Retina (tissue), 1 donor: Measurements from ENCODE around the gene DIP2C.
"Not testable (repeated sequence)": the region's sequence is repeated elsewhere in the genome, so short reads cannot be mapped to it uniquely, and the experiment has no call there.

ENCODE experiments used
- DNase-seq: peaks from one replicate; pipeline ENCODE4 v3.0.0-alpha.2; 2016

DIP2C gene

GRCh38 chr10:623477-624311 is 65.8 kb downstream of the DIP2C start:
- no peak for DNase-seq

- DNase-seq = no peak
Observed at GRCh38 chr10:623014-623413, 66.5 kb downstream of the DIP2C start.

GRCh38 chr10:621981-622740 is 67.3 kb downstream of the DIP2C start:
- DNase-seq = no peak

- DNase-seq = no peak
Observed at GRCh38 chr10:621513-621912, 68.0 kb downstream of the DIP2C start.

- DNase-seq = no peak
Observed at GRCh38 chr10:620971-621370, 68.5 kb downstream of the DIP2C start.

- no peak for DNase-seq
Observed at GRCh38 chr10:620417-620816, 69.1 kb downstream of the DIP2C start.

- DNase-seq = no peak
Observed at GRCh38 chr10:619710-620109, 69.8 kb downstream of the DIP2C start.

GRCh38 chr10:618229-618989 is 71.1 kb downstream of the DIP2C start:
- DNase-seq = no peak

- DNase-seq = no peak
Observed at GRCh38 chr10:617471-617870, 72.0 kb downstream of the DIP2C start.

- peak; percentile 61 for DNase-seq
Observed at GRCh38 chr10:615583-616152, 73.8 kb downstream of the DIP2C start.

- DNase-seq = no peak
Observed at GRCh38 chr10:614790-615582, 74.5 kb downstream of the DIP2C start.

GRCh38 chr10:614139-614711 is 75.2 kb downstream of the DIP2C start:
- DNase-seq = no peak

- DNase-seq = no peak
Observed at GRCh38 chr10:613271-614138, 76.0 kb downstream of the DIP2C start.

- DNase-seq = no peak
Observed at GRCh38 chr10:612696-613095, 76.8 kb downstream of the DIP2C start.

- DNase-seq = not testable (repeated sequence)
Observed at GRCh38 chr10:610642-611305, 78.7 kb downstream of the DIP2C start.

- DNase-seq = peak; percentile 70
Observed at GRCh38 chr10:609868-610545, 79.5 kb downstream of the DIP2C start.

GRCh38 chr10:609262-609658 is 80.2 kb downstream of the DIP2C start:
- no peak for DNase-seq

GRCh38 chr10:608331-609261 is 80.9 kb downstream of the DIP2C start:
- no peak for DNase-seq
